H1 (cell line): ENCODE measurements around the gene RGS7BP. TPM values are rescaled to one million over a fixed set of nuclear protein-coding genes. Genes with fewer than 3 reads are reported as not detected.

ENCODE experiments used
- CEBPB ChIP-seq: IDR thresholded peaks from 2 replicates; pipeline ENCODE4 v1.6.1; 2012; ENCODE audit warnings: low read depth, low read length
- CTBP2 ChIP-seq: IDR thresholded peaks from 2 replicates; pipeline ENCODE4 v1.7.0; 2011; ENCODE audit warnings: borderline replicate concordance, mild to moderate bottlenecking, moderate library complexity, mixed read lengths, low read length; ENCODE audit not compliant: insufficient read depth, insufficient read length
- polyA plus RNA-seq, 7 experiments: library from polyadenylated mRNA; depleted of rRNA in 3 of 7; stranded (reverse) in 5 of 7; unstranded in 2 of 7; fragments of >200 nt in 5 of 7; fragments of 200-250 nt in 2 of 7; gene quantifications; 1 replicate in 5 of 7; 2 replicates in 1 of 7; 4 replicates in 1 of 7; pipeline versions ENCODE4 v1.2.1 to v1.2.3, GENCODE V29; 2011 to 2013; ENCODE audit warnings: missing spikeins in 2 of 7, mixed read lengths in 2 of 7
- total RNA-seq: library from RNA; stranded (reverse); fragmentation: NEBNext Ultra II Directional; extraction: Animal tissue kit (Norgen Biotek cat#: 25700); gene quantifications from 2 replicates; pipeline ENCODE4 v1.2.1, GENCODE V29; 2021

RGS7BP gene
- total and polyA plus RNA-seq, 2 of the 8 experiments (the other 6 are each of a cell fraction or from before 2014, with no cell fraction given): 0.65 to 2.3 TPM

GRCh38 chr5:64603676-64604075 lies 97.9 kb downstream of the RGS7BP start (continued):
- TF ChIP-seq CTBP2 (no peak), CEBPB (no peak)
